Left colon (tissue), 2 donors: ENCODE data around the gene TIMP3. TPM values are rescaled to one million over a fixed set of nuclear protein-coding genes. Genes with fewer than 3 reads are reported as not detected.
A peak's percentile ranks its signal among the peaks of the same experiment; 100 is the strongest.

Experiments used
- ATAC-seq: fragments of 200-7000 bp; cut with Tn5 transposase; one replicate; pipeline ENCODE4 v1.9.1; 2020; ENCODE audit warnings: mild to moderate bottlenecking, moderate library complexity
- DNase-seq, 2 donors: peaks; one replicate each; pipeline ENCODE4 v3.0.0-alpha.2; 2020
- intact Hi-C, 2 donors: fragments of 100-400 bp; cut with DNase I in 1 of 2; cut with micrococcal nuclease in 1 of 2; formaldehyde crosslinking; loops; one replicate each; pipeline versions ENCODE4 v1.11.2 to v1.14.0; 2022; cut with DNase I, micrococcal nuclease
- total RNA-seq, 2 donors: library from RNA; stranded (reverse); fragmentation: NEBNext Ultra II Directional; extraction: Animal tissue kit (Norgen Biotek cat#: 25700); gene quantifications; one replicate each; pipeline ENCODE4 v1.2.1, GENCODE V29; 2021
- donor health status: DM: no; HTN: no; CAD: no.
- donor health status: DM: yes; HTN: yes; CAD: no.

Gene TIMP3
- total RNA-seq, 2 donors from 2014 or later = 31.5 to 59.3 TPM

GRCh38 chr22:32841175-32841574 is 39.7 kb downstream of the TIMP3 start:
- no peak for ATAC-seq
- DNase-seq = no peak
- intact Hi-C loops = no loop called here

DNA sequence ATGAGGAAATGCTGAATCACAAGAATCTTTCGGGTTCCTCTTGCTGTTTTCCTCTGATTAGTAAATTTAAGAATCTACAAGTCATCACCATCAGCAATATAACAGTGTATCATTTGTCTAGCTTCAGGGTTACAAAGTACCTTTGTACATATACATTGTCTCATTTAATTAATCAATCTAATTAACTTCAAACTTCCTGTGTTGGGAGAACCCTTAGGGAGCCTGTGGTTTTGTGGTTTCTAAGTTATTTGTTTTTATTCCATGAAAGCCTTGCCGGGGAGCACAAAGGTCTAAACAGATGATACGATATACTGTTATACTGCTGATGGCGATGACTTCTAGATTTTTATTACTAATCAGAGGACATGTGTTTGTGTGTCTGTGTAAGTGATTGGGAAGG is 41.0 kb downstream of the TIMP3 start:
- DNase-seq (no peak), ATAC-seq (no peak)
- intact Hi-C loops = no loop called here

DNA sequence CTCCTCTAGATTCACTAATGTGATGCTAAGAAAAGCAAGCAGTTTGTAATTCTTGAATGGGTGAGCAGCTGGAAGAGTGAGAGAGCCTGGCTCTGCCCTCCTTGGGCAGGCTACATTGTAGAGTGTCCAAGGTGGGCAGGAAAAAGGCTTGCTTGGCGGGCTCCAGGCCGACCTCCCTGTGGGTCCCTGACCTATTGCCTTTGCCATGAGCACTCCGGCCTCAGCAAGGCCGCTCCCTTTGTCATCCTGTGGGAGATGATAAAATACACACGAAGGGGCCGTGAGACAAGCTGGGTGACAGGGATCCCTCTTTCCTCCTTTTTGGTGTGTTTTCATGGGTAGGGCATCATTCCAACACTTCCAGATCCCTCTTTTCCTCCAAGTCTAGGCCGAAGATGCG is 41.8 kb downstream of the TIMP3 start:
- no peak for ATAC-seq
- intact Hi-C loops = no loop called here
- no peak for DNase-seq

GRCh38 chr22:32844251-32844650 is 42.7 kb downstream of the TIMP3 start:
- DNase-seq = no peak
- peak; percentile 60 for ATAC-seq
- intact Hi-C loops = no loop called here

DNA sequence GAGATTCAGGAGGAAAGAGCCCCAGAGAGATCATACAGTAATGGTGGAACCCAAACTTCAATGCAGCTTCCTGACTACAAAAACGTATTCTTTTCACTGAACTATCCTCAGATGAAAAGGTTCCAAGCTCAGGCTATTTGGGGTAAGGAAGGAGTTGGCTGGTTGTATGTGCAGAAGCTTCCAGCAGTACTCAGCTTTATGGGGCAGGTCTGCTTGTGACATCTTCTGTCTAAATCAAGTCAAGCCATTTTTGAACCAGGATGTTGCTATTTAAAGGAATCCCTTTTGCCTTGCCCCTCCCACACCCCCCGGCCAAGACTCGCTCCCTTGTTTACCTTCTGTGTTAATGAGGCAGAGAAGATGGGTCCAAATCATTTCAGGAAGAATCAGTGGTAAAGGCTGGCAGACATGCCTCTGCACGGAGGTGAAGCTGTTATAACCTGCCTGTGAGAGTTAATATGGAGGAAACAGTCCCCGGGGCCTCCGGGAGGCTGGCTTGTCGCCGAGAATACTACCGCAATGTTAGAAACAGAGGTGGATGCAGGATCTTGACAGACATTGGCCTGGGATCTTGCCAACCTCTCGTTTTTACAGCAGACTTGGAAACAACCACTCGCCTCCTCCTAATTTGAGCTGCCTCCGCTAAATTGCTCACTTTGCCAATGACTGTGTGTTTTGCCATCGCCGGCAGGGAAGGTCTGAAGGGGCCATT is 45.4 kb downstream of the TIMP3 start:
- DNase-seq = no peak
- intact Hi-C loops = no loop called here
- ATAC-seq = no peak

DNA sequence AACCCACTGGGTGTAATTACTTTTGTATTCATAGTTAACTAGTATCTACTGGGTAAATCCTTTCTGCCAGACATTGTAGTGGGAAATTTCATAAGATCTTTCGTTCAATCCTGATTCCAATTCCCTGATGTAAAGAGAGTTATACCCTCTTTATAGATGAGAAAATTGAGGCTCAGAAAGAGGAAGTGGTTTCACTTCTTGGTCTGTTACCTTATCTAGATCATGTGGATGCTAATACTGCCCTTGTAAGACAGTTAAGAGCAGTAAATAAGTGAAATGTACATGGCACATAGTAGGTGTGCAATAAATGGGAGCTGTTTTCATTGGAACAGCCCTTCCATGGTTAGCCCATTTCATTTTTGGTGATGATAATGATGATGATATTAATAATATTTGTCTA is 46.7 kb downstream of the TIMP3 start:
- no peak for ATAC-seq
- no peak for DNase-seq
- intact Hi-C loops = no loop called here

DNA sequence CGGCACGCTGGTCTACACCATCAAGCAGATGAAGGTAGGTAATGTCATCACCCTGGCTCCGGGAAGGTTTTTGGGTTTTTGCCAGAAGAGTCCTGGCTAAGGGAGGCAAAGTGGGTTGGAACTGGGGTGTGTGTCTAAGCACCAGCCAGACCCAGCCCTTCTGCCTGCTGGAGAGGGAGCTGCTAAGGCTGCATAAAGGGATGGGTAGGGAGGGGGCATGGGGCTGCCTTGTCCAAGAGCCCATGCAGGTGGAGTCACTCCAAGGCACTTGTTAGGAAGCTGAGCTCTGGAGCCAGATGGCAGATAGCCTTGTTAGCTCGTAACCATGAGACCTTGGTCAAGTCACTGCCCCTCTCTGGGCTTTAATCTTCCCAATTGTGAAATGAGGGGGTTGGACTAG is 48.0 kb downstream of the TIMP3 start:
- no peak for DNase-seq
- intact Hi-C loops = no loop called here

DNA sequence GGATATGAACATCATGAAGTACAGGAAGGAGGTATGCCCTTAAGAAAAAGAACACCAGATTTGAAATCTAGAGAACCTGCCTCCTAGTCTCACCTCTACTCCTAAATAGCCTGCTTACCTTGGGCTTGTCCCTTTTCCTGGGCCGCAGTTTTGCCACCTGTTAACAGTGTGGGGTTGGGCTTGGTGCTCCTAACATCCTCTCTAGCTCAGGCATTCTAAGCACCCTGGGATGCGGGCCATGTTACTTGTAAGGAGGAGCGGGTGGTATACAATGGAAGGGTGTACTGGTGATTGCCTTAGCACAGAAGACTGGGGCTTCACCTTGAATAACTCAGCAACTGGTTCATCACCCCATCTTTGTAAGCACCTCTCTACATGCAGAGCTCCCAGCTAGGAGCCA is 48.7 kb downstream of the TIMP3 start:
- intact Hi-C loops = no loop called here
- no peak for ATAC-seq
- no peak for DNase-seq

More for the DNA sequence above, 48.0 kb downstream of the TIMP3 start:
- no peak for ATAC-seq

DNA sequence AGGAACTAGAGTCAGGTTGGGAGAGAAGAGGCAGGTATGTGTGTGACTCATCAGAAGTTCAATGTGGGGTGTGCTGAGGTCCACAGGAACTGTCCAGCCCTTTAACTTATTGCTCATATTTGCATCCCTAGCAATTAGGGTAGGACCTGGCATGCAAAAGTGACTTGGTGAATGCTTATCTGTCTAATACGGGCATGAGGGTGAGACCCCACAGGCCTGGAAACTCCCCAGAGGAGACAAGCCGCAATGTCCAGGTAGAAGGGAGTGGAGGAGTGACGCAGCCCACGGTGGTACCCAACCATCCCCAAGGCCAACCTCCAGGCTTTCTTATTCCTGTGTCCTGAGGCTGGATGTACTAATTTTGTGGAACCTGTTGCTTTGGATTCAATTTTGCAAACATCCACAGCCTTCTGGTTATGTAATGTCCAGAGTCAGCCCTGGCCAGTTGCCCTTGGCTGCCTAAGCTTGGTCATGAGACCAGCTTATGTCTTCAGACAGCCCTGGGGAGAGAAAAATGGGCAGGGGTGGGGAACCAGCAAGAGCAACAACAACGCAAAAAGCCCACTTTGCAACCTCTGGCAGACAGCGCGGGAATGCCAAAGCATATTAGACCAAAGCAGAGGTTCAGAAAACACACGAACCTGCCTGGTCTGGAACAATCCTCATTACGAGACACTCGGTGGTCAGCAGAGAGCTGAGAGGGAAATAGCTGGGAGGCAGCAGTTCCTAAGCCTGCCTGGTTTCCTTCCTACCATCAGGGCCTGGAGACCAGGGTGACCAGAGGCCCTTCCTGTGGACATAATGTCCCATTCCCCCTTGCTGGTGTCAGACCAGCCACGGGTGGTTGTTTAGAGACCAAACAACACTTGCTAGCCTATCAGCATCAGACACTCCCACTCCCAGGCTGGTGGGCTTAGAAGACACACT is 49.3 kb downstream of the TIMP3 start:
- ATAC-seq (no peak), DNase-seq (peak; percentile 40 to 65)
- intact Hi-C loops = no loop called here

GRCh38 chr22:32852395-32853251 is 51.1 kb downstream of the TIMP3 start:
- no peak for ATAC-seq

GRCh38 chr22:32853662-32854061 is 52.2 kb downstream of the TIMP3 start:
- no peak for DNase-seq
- intact Hi-C loops = no loop called here
- ATAC-seq = no peak

More at GRCh38 chr22:32852395-32853251, 51.1 kb downstream of the TIMP3 start:
- intact Hi-C loops = no loop called here
- peak; percentile 15 to 46 for DNase-seq

GRCh38 chr22:32854351-32854804 is 52.9 kb downstream of the TIMP3 start:
- DNase-seq = no peak
- intact Hi-C loops = no loop called here
- ATAC-seq = no peak

DNA sequence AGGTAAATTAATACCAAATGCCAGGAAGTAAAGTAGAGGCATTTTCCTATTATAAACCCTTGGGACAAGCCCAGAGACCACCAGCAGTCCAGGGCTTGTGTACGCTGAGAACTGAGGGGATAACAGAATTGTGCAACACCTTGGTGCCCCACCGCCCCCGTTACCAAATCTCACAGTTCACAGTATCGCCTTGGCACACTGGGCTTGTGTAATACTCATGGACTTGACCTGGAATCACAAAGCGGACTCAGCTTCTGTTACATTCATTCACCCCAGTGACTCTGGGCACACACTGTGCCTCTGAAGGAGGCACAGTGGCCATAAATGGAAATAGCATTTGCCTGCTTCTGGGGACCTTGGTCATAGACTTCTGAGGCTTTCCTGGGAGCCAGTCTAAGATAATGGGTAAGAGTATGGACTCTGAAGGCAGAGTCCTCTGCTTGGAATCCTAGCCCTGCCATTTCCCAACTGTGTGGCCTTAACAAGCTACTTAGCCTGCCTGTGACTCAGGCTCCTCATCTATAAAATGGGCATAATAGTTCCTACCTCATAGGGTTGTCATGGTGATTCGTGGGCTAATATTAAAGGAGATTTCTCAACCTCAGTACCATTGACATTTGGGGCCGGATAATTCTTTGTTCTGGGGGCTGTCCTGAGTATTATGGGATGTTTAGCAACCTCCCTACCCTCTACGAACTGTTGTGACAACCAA is 53.7 kb downstream of the TIMP3 start:
- intact Hi-C loops = no loop called here
- DNase-seq (no peak), ATAC-seq (no peak)

- ATAC-seq (no peak), DNase-seq (no peak)
- intact Hi-C loops = no loop called here
These were observed 56.7 kb downstream of the TIMP3 start for GRCh38 chr22:32858121-32858703.

DNA sequence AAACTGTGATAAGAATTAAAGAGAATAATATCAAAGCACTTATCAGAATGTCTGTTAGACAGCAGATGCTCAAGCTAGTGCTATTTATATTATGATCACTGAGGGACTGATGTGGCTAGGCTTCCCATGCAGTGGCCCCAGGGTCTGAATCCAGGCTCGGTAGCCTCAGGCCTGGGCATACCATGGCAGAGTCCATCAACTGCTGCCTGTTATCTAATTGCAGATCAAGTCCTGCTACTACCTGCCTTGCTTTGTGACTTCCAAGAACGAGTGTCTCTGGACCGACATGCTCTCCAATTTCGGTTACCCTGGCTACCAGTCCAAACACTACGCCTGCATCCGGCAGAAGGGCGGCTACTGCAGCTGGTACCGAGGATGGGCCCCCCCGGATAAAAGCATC is 57.5 kb downstream of the TIMP3 start:
- ATAC-seq = no peak
- intact Hi-C loops = no loop called here
- DNase-seq = no peak

- DNase-seq = no peak
- intact Hi-C loops = no loop called here
- no peak for ATAC-seq
These were observed 58.2 kb downstream of the TIMP3 start for GRCh38 chr22:32859743-32860142.

DNA sequence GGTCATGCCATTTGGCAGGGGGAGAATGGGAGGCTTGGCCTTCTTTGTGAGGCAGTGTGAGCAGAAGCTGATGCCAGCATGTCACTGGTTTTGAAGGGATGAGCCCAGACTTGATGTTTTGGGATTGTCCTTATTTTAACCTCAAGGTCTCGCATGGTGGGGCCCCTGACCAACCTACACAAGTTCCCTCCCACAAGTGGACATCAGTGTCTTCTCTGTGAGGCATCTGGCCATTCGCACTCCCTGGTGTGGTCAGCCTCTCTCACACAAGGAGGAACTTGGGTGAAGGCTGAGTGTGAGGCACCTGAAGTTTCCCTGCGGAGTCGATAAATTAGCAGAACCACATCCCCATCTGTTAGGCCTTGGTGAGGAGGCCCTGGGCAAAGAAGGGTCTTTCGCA is 59.8 kb downstream of the TIMP3 start:
- intact Hi-C loops = no loop called here
- ATAC-seq (no peak), DNase-seq (no peak)

- ATAC-seq (no peak), DNase-seq (no peak)
- intact Hi-C loops = no loop called here
These were observed 60.6 kb downstream of the TIMP3 start for GRCh38 chr22:32862083-32862482.
